Measurements from ENCODE around the gene MARK3.

The MARK3 gene

GRCh38 chr14:103385152-103385928 is at the start of gene MARK3:
TSS of gene MARK3 (plus strand) at chr14:103385415. CDS start at chr14:103386030, 615 bp downstream.
- no peak for TF ChIP-seq CTCF (conservative IDR thresholded peaks at IDR 0.05; ENCODE audit: low read depth, low read length)
- Histone ChIP-seq H3K36me3 (ENCODE audit: insufficient read depth) (no peaks in the 10 kb centered on the region), H3K27ac (peak within 1 kb of the TSS; percentile 84), H3K4me1 (ENCODE audit: low read depth, poor library complexity, severe bottlenecking) (peaks cover 41% of the 10 kb centered on the region), H3K4me2 (peak within 1 kb of the TSS; percentile 86), H3K79me2 (ENCODE audit: insufficient read depth, low read depth) (peaks cover 51% of the 10 kb centered on the region), H3K9ac (peak within 1 kb of the TSS; percentile 74), H2AFZ (ENCODE audit: low read depth) (peak within 1 kb of the TSS; percentile 76), H3K4me3 (IDR thresholded peaks at IDR 0.05; ENCODE audit: insufficient read depth, low read depth, low read length) (no peak within 1 kb of the TSS), H3K27me3 (ENCODE audit: insufficient read depth, low read depth) (no peaks in the 10 kb centered on the region), H4K20me1 (ENCODE audit: insufficient read depth) (peaks cover 23% of the 10 kb centered on the region)

GRCh38 chr14:103336191-103336590 is 49.0 kb upstream of the MARK3 start:
- Histone ChIP-seq H3K9ac (no peak overlapping the region), H3K4me1 (ENCODE audit: low read depth, poor library complexity, severe bottlenecking) (peaks cover 62% of the 10 kb centered on the region), H3K79me2 (ENCODE audit: insufficient read depth, low read depth) (peaks cover 35% of the 10 kb centered on the region), H3K4me3 (IDR thresholded peaks at IDR 0.05; ENCODE audit: insufficient read depth, low read depth, low read length) (no peak overlapping the region), H3K27me3 (ENCODE audit: insufficient read depth, low read depth) (no peaks in the 10 kb centered on the region), H3K27ac (no peak overlapping the region), H3K36me3 (ENCODE audit: insufficient read depth) (peaks cover 42% of the 10 kb centered on the region; the same call in 1 of the 2 replicates), H4K20me1 (ENCODE audit: insufficient read depth) (no peaks in the 10 kb centered on the region), H2AFZ (ENCODE audit: low read depth) (no peak overlapping the region), H3K4me2 (peak overlapping the region; percentile 94)
- TF ChIP-seq CTCF (conservative IDR thresholded peaks at IDR 0.05; ENCODE audit: low read depth, low read length), result no peak

GRCh38 chr14:103337794-103338193 is 47.4 kb upstream of the MARK3 start:
- H3K4me3 ChIP-seq (IDR thresholded peaks at IDR 0.05; ENCODE audit: insufficient read depth, low read depth, low read length), result no peak overlapping the region
- no peak overlapping the region for H2AFZ ChIP-seq (ENCODE audit: low read depth)
- H3K9ac ChIP-seq, result no peak overlapping the region
- H3K36me3 ChIP-seq (ENCODE audit: insufficient read depth), result peaks cover 47% of the 10 kb centered on the region; the same call in 1 of the 2 replicates
- no peak for TF ChIP-seq CTCF (conservative IDR thresholded peaks at IDR 0.05; ENCODE audit: low read depth, low read length)
- no peak overlapping the region; the same call in 1 of the 2 replicates for H3K4me2 ChIP-seq
- H3K79me2 ChIP-seq (ENCODE audit: insufficient read depth, low read depth), result peaks cover 35% of the 10 kb centered on the region
- no peaks in the 10 kb centered on the region for H3K27me3 ChIP-seq (ENCODE audit: insufficient read depth, low read depth)
- peaks cover 46% of the 10 kb centered on the region for H3K4me1 ChIP-seq (ENCODE audit: low read depth, poor library complexity, severe bottlenecking)
- H4K20me1 ChIP-seq (ENCODE audit: insufficient read depth), result no peaks in the 10 kb centered on the region
- no peak overlapping the region for H3K27ac ChIP-seq

GRCh38 chr14:103339561-103339960 is 45.7 kb upstream of the MARK3 start:
- Histone ChIP-seq H3K9ac (no peak overlapping the region), H3K27ac (no peak overlapping the region), H3K27me3 (ENCODE audit: insufficient read depth, low read depth) (no peaks in the 10 kb centered on the region), H2AFZ (ENCODE audit: low read depth) (no peak overlapping the region), H3K4me3 (IDR thresholded peaks at IDR 0.05; ENCODE audit: insufficient read depth, low read depth, low read length) (no peak overlapping the region), H3K4me1 (ENCODE audit: low read depth, poor library complexity, severe bottlenecking) (peaks cover 49% of the 10 kb centered on the region), H4K20me1 (ENCODE audit: insufficient read depth) (no peaks in the 10 kb centered on the region), H3K4me2 (no peak overlapping the region), H3K79me2 (ENCODE audit: insufficient read depth, low read depth) (peaks cover 35% of the 10 kb centered on the region), H3K36me3 (ENCODE audit: insufficient read depth) (peaks cover 47% of the 10 kb centered on the region; the same call in 1 of the 2 replicates)
- no peak for TF ChIP-seq CTCF (conservative IDR thresholded peaks at IDR 0.05; ENCODE audit: low read depth, low read length)

Data from KMS-11 (cell line).